Measurements from ENCODE around the gene STX12. TPM values are rescaled to one million over a fixed set of nuclear protein-coding genes. Genes with fewer than 3 reads are reported as not detected.

STX12 gene
- total RNA-seq, 2 donors from 2014 or later: 24.6 to 31.6 TPM

DNA sequence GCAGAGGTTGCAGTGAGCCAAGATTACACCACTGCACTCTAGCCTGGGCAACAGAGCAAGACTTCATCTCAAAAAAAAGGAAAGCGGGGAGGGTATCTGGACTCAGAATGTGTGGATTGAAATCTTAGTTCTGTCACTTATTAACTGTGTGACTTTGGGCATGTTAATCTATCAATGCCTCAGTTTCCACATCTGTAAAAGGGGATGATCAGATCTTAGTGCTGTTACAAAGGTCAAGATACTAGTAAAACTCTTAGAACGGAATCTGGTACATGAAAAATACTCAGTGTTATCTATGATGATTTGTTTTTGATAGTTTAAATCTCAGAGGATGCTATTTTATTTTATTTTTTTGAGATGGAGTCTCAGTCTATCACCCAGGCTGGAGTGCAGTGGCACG lies 36.8 kb upstream of the STX12 start:
- DNase-seq (ENCODE audit: low spot score): no peak
- TF ChIP-seq, protein P1, sequence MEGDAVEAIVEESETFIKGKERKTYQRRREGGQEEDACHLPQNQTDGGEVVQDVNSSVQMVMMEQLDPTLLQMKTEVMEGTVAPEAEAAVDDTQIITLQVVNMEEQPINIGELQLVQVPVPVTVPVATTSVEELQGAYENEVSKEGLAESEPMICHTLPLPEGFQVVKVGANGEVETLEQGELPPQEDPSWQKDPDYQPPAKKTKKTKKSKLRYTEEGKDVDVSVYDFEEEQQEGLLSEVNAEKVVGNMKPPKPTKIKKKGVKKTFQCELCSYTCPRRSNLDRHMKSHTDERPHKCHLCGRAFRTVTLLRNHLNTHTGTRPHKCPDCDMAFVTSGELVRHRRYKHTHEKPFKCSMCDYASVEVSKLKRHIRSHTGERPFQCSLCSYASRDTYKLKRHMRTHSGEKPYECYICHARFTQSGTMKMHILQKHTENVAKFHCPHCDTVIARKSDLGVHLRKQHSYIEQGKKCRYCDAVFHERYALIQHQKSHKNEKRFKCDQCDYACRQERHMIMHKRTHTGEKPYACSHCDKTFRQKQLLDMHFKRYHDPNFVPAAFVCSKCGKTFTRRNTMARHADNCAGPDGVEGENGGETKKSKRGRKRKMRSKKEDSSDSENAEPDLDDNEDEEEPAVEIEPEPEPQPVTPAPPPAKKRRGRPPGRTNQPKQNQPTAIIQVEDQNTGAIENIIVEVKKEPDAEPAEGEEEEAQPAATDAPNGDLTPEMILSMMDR (IDR thresholded peaks at IDR 0.05): no peak
- H3K9me3 ChIP-seq: no peaks in the 10 kb centered on the region
- H3K27me3 ChIP-seq: no peaks in the 10 kb centered on the region
- no peak overlapping the region for H3K4me3 ChIP-seq
- H3K4me1 ChIP-seq: no peaks in the 10 kb centered on the region
- peaks cover 65% of the 10 kb centered on the region for H3K36me3 ChIP-seq
- no peak overlapping the region for H3K27ac ChIP-seq

DNA sequence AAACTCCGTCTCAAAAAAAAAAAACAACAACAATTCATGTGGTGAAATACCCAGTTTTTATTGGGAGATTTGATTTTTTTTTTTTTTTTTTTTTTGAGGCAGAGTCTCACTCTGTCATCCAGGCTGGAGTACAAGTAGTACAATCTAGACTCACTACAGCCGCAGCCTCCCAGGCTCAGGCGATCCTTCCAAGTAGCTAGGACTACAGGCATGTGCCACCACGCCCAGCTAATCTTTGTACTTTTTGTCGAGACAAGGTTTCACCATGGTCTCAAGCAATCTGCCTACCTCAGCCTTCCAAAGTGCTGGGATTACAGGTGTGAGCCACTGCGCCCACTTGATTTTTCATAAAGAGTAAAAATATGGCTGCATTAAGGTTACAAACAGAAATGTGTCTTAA lies 31.9 kb upstream of the STX12 start:
- Histone ChIP-seq H3K9me3 (no peaks in the 10 kb centered on the region), H3K4me3 (no peak overlapping the region), H3K36me3 (peaks cover 48% of the 10 kb centered on the region), H3K4me1 (no peaks in the 10 kb centered on the region), H3K27ac (no peak overlapping the region), H3K27me3 (no peaks in the 10 kb centered on the region)
- TF ChIP-seq, protein P1 (IDR thresholded peaks at IDR 0.05): no peak
- no peak for DNase-seq (ENCODE audit: low spot score)

DNA sequence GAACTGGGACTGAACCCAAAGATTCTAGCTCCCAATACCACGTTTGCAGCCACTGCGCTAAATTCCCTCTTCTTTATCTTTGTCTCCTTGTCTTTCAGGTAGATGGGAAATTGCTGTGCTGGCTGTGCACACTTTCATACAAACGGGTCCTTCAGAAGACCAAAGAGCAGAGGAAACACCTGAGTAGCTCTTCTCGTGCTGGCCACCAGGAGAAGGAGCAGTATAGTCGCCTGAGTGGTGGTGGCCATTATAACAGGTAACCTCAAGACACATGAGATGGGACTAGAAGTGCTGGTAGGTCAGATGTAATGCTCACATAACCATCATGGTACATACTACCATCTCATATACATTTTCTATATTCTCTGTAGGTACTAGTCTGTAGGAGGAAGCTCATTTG lies 28.5 kb upstream of the STX12 start:
- TF ChIP-seq, protein P1 (IDR thresholded peaks at IDR 0.05): no peak
- Histone ChIP-seq H3K27ac (no peak overlapping the region), H3K4me1 (no peaks in the 10 kb centered on the region), H3K4me3 (no peak overlapping the region), H3K9me3 (no peaks in the 10 kb centered on the region), H3K27me3 (no peaks in the 10 kb centered on the region), H3K36me3 (peaks cover 47% of the 10 kb centered on the region)
- no peak for DNase-seq (ENCODE audit: low spot score)

DNA sequence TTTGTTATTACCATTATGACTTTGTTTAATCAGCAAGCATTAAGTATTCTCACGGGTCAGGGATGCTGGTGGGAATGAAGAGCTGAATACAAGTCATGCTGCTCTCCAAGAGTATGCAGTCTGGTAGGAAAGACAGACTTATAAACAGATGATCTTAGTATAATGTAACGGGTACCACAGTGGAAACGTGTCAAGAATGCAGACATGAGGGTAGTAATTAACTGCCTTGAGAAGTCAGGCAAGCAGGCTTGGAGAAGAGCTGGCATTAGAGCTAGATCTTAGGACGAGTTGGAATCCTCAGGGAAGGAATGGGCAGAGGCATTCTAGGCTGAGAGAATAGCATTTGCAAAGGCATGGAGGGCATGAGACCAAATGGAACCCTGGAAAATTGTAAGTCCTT lies 27.6 kb upstream of the STX12 start:
- H3K4me3 ChIP-seq: no peak overlapping the region
- H3K4me1 ChIP-seq: no peaks in the 10 kb centered on the region
- TF ChIP-seq, protein P1 (IDR thresholded peaks at IDR 0.05): no peak
- H3K36me3 ChIP-seq: peaks cover 51% of the 10 kb centered on the region
- no peaks in the 10 kb centered on the region for H3K9me3 ChIP-seq
- no peak overlapping the region for H3K27ac ChIP-seq
- no peak for DNase-seq (ENCODE audit: low spot score)
- H3K27me3 ChIP-seq: no peaks in the 10 kb centered on the region

DNA sequence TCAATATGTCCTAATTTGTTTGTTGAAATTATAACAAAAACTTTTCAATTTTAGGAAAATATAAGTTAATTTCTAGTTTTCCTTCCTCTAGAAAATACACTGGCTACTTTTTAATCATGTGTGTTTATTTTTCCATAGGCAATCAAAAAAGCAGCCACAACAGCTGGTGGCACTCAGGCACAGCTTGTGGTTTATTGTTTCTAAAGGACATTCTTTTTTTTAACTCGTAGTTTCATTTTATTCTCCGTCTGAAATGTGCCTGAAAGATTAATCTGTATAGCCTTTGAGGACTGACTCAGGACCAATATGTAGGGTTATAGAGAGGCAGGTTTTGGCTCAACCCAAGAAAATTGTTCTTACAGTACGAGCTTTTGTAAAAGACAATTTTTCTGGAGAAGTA lies 20.7 kb upstream of the STX12 start:
- Histone ChIP-seq H3K36me3 (peaks cover 52% of the 10 kb centered on the region), H3K4me1 (no peaks in the 10 kb centered on the region), H3K4me3 (no peak overlapping the region), H3K27me3 (no peaks in the 10 kb centered on the region), H3K9me3 (no peaks in the 10 kb centered on the region), H3K27ac (no peak overlapping the region)
- no peak for DNase-seq (ENCODE audit: low spot score)
- TF ChIP-seq, protein P1 (IDR thresholded peaks at IDR 0.05): no peak

DNA sequence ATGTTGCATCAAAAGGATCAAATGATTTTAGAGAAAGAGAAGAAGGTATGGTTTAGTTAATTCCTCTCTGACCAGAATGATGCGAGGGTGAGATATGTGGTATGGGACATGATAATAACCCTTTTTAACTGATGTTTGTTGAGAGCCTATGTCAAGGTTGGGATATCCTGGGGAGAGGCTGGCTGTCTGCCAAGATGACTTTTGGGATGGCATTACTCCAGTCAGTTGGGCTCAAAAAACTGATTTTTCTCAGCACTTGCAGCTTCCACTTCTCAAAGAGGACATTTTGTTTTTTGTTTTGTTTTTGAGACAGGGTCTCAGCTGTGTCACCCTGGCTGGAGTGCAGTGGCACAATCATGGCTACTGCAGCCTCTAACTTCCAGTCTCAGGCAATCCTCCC lies 17.7 kb upstream of the STX12 start:
- Histone ChIP-seq H3K27ac (no peak overlapping the region), H3K36me3 (peaks cover 59% of the 10 kb centered on the region)
- TF ChIP-seq, protein P1 (IDR thresholded peaks at IDR 0.05): no peak

More for the DNA sequence above, 17.7 kb upstream of the STX12 start:
- H3K4me1 ChIP-seq: no peaks in the 10 kb centered on the region
- H3K9me3 ChIP-seq: no peaks in the 10 kb centered on the region
- no peak for DNase-seq (ENCODE audit: low spot score)
- no peak overlapping the region for H3K4me3 ChIP-seq
- no peaks in the 10 kb centered on the region for H3K27me3 ChIP-seq
